Hepatocyte (in vitro differentiated cells): ENCODE data around the gene ELAVL4.

Experiments
- CTCF ChIP-seq: fragments of 200-600 bp; sonication (generic); IDR thresholded peaks from 2 replicates; pipeline ENCODE4 v1.5.1; 2016; ENCODE audit warnings: antibody characterized with exemption, mild to moderate bottlenecking; ENCODE audit not compliant: poor library complexity
- EZH2 ChIP-seq: fragments of 200-600 bp; sonication (generic); IDR thresholded peaks from 2 replicates; pipeline ENCODE4 v1.6.1; 2016; ENCODE audit warnings: antibody characterized with exemption, mild to moderate bottlenecking, borderline replicate concordance
- EZH2phosphoT487 ChIP-seq: fragments of 200-600 bp; sonication (generic); IDR thresholded peaks from one replicate; pipeline ENCODE4 v1.6.1; 2018; ENCODE audit warnings: antibody characterized with exemption, mild to moderate bottlenecking, low read depth, moderate library complexity; ENCODE audit not compliant: unreplicated experiment, severe bottlenecking

- TF ChIP-seq CTCF, result no peak
- TF ChIP-seq EZH2phosphoT487, result no peak
- no peak for TF ChIP-seq EZH2
Measured at GRCh38 chr1:50180367-50180766, 71.6 kb downstream of the ELAVL4 start.
